ENCODE measurements around the gene PTCH1. TPM values are rescaled to one million over a fixed set of nuclear protein-coding genes. Genes with fewer than 3 reads are reported as not detected.

PTCH1 gene
- total and polyA plus RNA-seq, 2 experiments from 2014 or later: 36.8 to 44.1 TPM

DNA sequence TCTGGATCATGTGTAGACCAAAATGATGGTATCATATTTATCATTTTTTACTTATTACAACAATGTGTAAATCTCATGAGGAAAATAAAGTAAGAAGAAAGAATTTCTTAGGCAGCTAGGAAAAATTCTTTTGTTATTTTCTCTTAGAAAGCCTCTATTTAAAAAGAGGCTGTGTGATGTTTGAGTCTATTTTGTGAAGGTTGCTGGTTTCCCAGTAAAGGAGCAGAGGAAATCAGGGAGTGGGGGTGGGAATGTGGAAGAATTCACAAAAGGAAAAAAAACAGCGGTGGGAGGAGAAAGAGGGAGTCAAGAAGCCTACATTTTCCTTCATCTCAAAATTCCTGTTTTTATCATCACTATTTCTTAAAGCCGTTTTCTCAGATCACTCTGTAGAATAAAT is 20.1 kb downstream of the PTCH1 start:
- TF ChIP-seq, protein P1, sequence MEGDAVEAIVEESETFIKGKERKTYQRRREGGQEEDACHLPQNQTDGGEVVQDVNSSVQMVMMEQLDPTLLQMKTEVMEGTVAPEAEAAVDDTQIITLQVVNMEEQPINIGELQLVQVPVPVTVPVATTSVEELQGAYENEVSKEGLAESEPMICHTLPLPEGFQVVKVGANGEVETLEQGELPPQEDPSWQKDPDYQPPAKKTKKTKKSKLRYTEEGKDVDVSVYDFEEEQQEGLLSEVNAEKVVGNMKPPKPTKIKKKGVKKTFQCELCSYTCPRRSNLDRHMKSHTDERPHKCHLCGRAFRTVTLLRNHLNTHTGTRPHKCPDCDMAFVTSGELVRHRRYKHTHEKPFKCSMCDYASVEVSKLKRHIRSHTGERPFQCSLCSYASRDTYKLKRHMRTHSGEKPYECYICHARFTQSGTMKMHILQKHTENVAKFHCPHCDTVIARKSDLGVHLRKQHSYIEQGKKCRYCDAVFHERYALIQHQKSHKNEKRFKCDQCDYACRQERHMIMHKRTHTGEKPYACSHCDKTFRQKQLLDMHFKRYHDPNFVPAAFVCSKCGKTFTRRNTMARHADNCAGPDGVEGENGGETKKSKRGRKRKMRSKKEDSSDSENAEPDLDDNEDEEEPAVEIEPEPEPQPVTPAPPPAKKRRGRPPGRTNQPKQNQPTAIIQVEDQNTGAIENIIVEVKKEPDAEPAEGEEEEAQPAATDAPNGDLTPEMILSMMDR (IDR thresholded peaks at IDR 0.05; ENCODE audit: poor library complexity): no peak
- TF ChIP-seq EZH2 (IDR thresholded peaks at IDR 0.05; ENCODE audit: borderline replicate concordance) (no peak), EZH2phosphoT487 (IDR thresholded peaks at IDR 0.05; ENCODE audit: low read depth, severe bottlenecking, unreplicated experiment) (no peak)
- 51% methylated on average over 2 of the region's 2 CpGs for WGBS (ENCODE audit: low lambda C conversion rate, missing lambda C conversion rate)
- no peak for DNase-seq (ENCODE audit: low spot score)
- Histone ChIP-seq H3K9me3 (ENCODE audit: low read depth) (no peaks in the 10 kb centered on the region), H3K9me2 (replicated peaks; ENCODE audit: insufficient read depth) (no peaks in the 10 kb centered on the region), H3K27me3 (no peaks in the 10 kb centered on the region), H3K4me1 (ENCODE audit: insufficient read depth) (peaks cover 72% of the 10 kb centered on the region), H3K79me2 (peaks cover 100% of the 10 kb centered on the region), H3K27ac (peak overlapping the region; percentile 78), H3K4me3 (no peak overlapping the region), H3K36me3 (replicated peaks; ENCODE audit: insufficient read depth, low read depth) (no peaks in the 10 kb centered on the region), H3K4me2 (peak overlapping the region; percentile 72), H4K20me1 (ENCODE audit: insufficient read depth, poor library complexity, severe bottlenecking) (peaks cover 95% of the 10 kb centered on the region), H2AFZ (no peak overlapping the region)

DNA sequence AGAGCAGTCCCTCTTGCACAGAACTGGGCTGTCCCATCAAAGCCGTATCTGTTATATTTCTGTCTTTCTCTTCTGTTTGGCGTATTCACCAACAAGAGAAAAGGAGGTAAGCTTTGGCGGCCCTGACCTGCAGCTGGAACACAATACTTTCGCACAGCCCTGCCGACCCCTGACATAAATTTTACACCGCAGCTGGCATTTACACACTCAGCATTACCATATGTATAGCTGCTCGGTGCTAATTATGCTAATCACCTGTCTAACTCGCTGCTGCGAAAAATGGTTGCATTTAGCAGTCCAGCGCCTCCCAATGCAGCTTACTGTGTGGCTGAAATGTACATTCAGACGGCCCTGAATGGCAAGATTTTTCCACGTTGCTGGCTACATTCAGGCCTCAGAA is 20.8 kb downstream of the PTCH1 start:
- Histone ChIP-seq H3K79me2 (peaks cover 100% of the 10 kb centered on the region), H3K4me3 (no peak overlapping the region), H3K27me3 (no peaks in the 10 kb centered on the region), H3K4me2 (peak overlapping the region; percentile 72), H3K4me1 (ENCODE audit: insufficient read depth) (peaks cover 71% of the 10 kb centered on the region), H3K9me2 (replicated peaks; ENCODE audit: insufficient read depth) (no peaks in the 10 kb centered on the region), H2AFZ (no peak overlapping the region), H3K9me3 (ENCODE audit: low read depth) (no peaks in the 10 kb centered on the region), H3K27ac (peak overlapping the region; percentile 78), H4K20me1 (ENCODE audit: insufficient read depth, poor library complexity, severe bottlenecking) (peaks cover 95% of the 10 kb centered on the region), H3K36me3 (replicated peaks; ENCODE audit: insufficient read depth, low read depth) (no peaks in the 10 kb centered on the region)
- WGBS (ENCODE audit: low lambda C conversion rate, missing lambda C conversion rate): 55% methylated on average over 12 of the region's 12 CpGs
- no peak for TF ChIP-seq EZH2phosphoT487 (IDR thresholded peaks at IDR 0.05; ENCODE audit: low read depth, severe bottlenecking, unreplicated experiment)
- TF ChIP-seq, protein P1 (IDR thresholded peaks at IDR 0.05; ENCODE audit: poor library complexity): no peak
- TF ChIP-seq EZH2 (IDR thresholded peaks at IDR 0.05; ENCODE audit: borderline replicate concordance): no peak
- DNase-seq (ENCODE audit: low spot score): no peak

DNA sequence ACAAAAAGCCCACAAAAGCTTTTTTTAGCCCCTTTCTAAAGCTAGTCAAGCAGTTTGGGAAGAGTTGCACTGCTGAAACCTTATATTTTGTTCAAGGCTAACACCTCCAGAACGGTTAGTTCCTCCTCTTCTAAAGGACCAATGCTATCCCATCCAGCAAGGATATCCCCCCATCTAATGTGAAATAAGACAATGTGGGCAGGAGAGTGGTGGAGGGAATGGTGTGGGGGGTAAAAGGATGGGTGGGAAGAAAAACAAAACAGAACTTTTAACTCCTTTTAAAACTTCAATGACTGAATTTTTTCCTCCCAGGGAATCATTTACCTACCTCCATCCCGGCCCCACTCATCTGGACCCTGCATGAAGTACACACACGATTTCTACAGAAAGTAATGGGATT is 21.2 kb downstream of the PTCH1 start:
- Histone ChIP-seq H3K4me3 (no peak overlapping the region), H4K20me1 (ENCODE audit: insufficient read depth, poor library complexity, severe bottlenecking) (peaks cover 95% of the 10 kb centered on the region), H3K27ac (peak overlapping the region; percentile 78), H3K4me2 (peak overlapping the region; percentile 72), H3K27me3 (no peaks in the 10 kb centered on the region), H2AFZ (no peak overlapping the region), H3K9me3 (ENCODE audit: low read depth) (no peaks in the 10 kb centered on the region), H3K4me1 (ENCODE audit: insufficient read depth) (peaks cover 70% of the 10 kb centered on the region), H3K36me3 (replicated peaks; ENCODE audit: insufficient read depth, low read depth) (no peaks in the 10 kb centered on the region), H3K79me2 (peaks cover 100% of the 10 kb centered on the region), H3K9me2 (replicated peaks; ENCODE audit: insufficient read depth) (no peaks in the 10 kb centered on the region)
- 56% methylated on average over 3 of the region's 3 CpGs for WGBS (ENCODE audit: low lambda C conversion rate, missing lambda C conversion rate)
- TF ChIP-seq, protein P1 (IDR thresholded peaks at IDR 0.05; ENCODE audit: poor library complexity): no peak
- no peak for TF ChIP-seq EZH2phosphoT487 (IDR thresholded peaks at IDR 0.05; ENCODE audit: low read depth, severe bottlenecking, unreplicated experiment)
- no peak for TF ChIP-seq EZH2 (IDR thresholded peaks at IDR 0.05; ENCODE audit: borderline replicate concordance)
- no peak for DNase-seq (ENCODE audit: low spot score)

Measured in hepatocyte (in vitro differentiated cells).